Lung (tissue), 12 donors: ENCODE data around the gene MIER3. TPM values are rescaled to one million over a fixed set of nuclear protein-coding genes. Genes with fewer than 3 reads are reported as not detected.

Experiments
- ATAC-seq: fragments of 200-7000 bp; cut with Tn5 transposase; one replicate; pipeline ENCODE4 v1.9.1; 2020; ENCODE audit warnings: moderate number of reproducible peaks; ENCODE audit not compliant: insufficient read depth, low FRiP score
- DNase-seq, 3 donors: peaks; one replicate each; pipeline ENCODE4 v3.0.0-alpha.2; 2013 to 2017
- H3K27ac ChIP-seq, 2 donors: one replicate each; pipeline ENCODE4 v1.5.1; 2013; ENCODE audit warnings: mild to moderate bottlenecking in 2 of 2, moderate library complexity in 2 of 2, control low read depth in 1 of 2, inconsistent platforms in 1 of 2, low read depth in 1 of 2, low read length in 1 of 2
- H3K27me3 ChIP-seq, 3 donors: one replicate each; pipeline ENCODE4 v1.5.1; 2013; ENCODE audit warnings: low read length in 2 of 3; ENCODE audit not compliant: control insufficient read depth in 3 of 3, insufficient read depth in 3 of 3
- H3K36me3 ChIP-seq, 4 donors: one replicate each; pipeline ENCODE4 v1.5.1; 2013; ENCODE audit warnings: low read length in 4 of 4, mild to moderate bottlenecking in 1 of 4, moderate library complexity in 1 of 4; ENCODE audit not compliant: control insufficient read depth in 4 of 4, insufficient read depth in 4 of 4
- H3K4me1 ChIP-seq, 5 donors: one replicate each; pipeline ENCODE4 v1.5.1; 2013; ENCODE audit warnings: low read length in 5 of 5, mild to moderate bottlenecking in 2 of 5, moderate library complexity in 1 of 5; ENCODE audit not compliant: control insufficient read depth in 5 of 5, insufficient read depth in 5 of 5
- H3K4me3 ChIP-seq: one replicate; pipeline ENCODE4 v1.5.1; 2013; ENCODE audit warnings: mild to moderate bottlenecking, control low read depth, moderate library complexity
- H3K9ac ChIP-seq, 2 donors: one replicate each; pipeline ENCODE4 v1.5.1; 2013; ENCODE audit warnings: low read length in 2 of 2, control low read depth in 1 of 2; ENCODE audit not compliant: insufficient read depth in 1 of 2
- H3K9me3 ChIP-seq, 4 donors: one replicate each; pipeline ENCODE4 v1.5.1; 2013; ENCODE audit warnings: low read length in 3 of 4, mild to moderate bottlenecking in 1 of 4, moderate library complexity in 1 of 4; ENCODE audit not compliant: control insufficient read depth in 4 of 4, insufficient read depth in 3 of 4
- CTCF ChIP-seq: IDR thresholded peaks from 2 replicates; pipeline ENCODE4 v1.5.1; 2012; ENCODE audit warnings: mild to moderate bottlenecking; ENCODE audit errors: control extremely low read depth, extremely low read depth
- WGBS, 2 donors: extraction: QIAGEN DNeasy Blood & Tissue Kit; methylation state at CpG; one replicate each; pipeline ENCODE4 v1.1.7; 2013; 5-methylcytosine and 5-hydroxymethylcytosine counted together
- polyA plus RNA-seq, 2 donors: library from polyadenylated mRNA; stranded (reverse); fragments of 200-250 nt; gene quantifications; one replicate each; pipeline ENCODE4 v1.2.1, GENCODE V29; 2013
- total RNA-seq, 2 donors: library from RNA; depleted of rRNA in 1 of 2; stranded (reverse); fragments of >200 nt in 1 of 2; gene quantifications; one replicate each; pipeline ENCODE4 v1.2.1, GENCODE V29; 2014 to 2021
- donor health status: control.
- donor health status: control.
- donor health status: Bipolar disorder and iron deficiency.
- donor health status: healthy.
- donor health status: DM: yes; HTN: yes; CAD: no.

The MIER3 gene
- total and polyA plus RNA-seq, 4 donors = 4.9 to 26.7 (median 10.6) TPM

GRCh38 chr5:56941981-56942380 lies 9.9 kb downstream of the MIER3 start:
- peaks cover 0 to 5% (median 0%) of the 10 kb centered on the region in 5 donors for H3K4me1 ChIP-seq
- no peak overlapping the region for H3K4me3 ChIP-seq
- 33 to 53% methylated on average over 1 of the region's 1 CpG for WGBS, 2 donors
- DNase-seq = no peak
- ATAC-seq = no peak
- peaks cover 14 to 45% (median 37%) of the 10 kb centered on the region in 4 donors for H3K36me3 ChIP-seq
- H3K9me3 ChIP-seq = no peaks in the 10 kb centered on the region
- no peak overlapping the region for H3K27ac ChIP-seq
- no peaks in the 10 kb centered on the region for H3K27me3 ChIP-seq
- no peak for TF ChIP-seq CTCF
- H3K9ac ChIP-seq = no peak overlapping the region

- ATAC-seq (no peak), DNase-seq (no peak)
- 53 to 66% methylated on average over 1 of the region's 1 CpG for WGBS, 2 donors
These were observed 13.1 kb downstream of the MIER3 start for GRCh38 chr5:56938858-56939257.

GRCh38 chr5:56934325-56934724 lies 17.6 kb downstream of the MIER3 start:
- Histone ChIP-seq H3K9me3 (no peaks in the 10 kb centered on the region), H3K4me3 (no peak overlapping the region), H3K4me1 (no peaks in the 10 kb centered on the region), H3K36me3 (peaks cover 15 to 42% (median 34%) of the 10 kb centered on the region in 4 donors), H3K27me3 (no peaks in the 10 kb centered on the region), H3K27ac (no peak overlapping the region), H3K9ac (no peak overlapping the region)
- no peak for TF ChIP-seq CTCF
- 93 to 97% methylated on average over 1 of the region's 1 CpG for WGBS, 2 donors
- no peak for DNase-seq
- ATAC-seq = no peak

More at GRCh38 chr5:56938858-56939257, 13.1 kb downstream of the MIER3 start:
- Histone ChIP-seq H3K9ac (no peak overlapping the region), H3K36me3 (peaks cover 19 to 53% (median 47%) of the 10 kb centered on the region in 4 donors), H3K27ac (no peak overlapping the region), H3K4me3 (no peak overlapping the region), H3K27me3 (no peaks in the 10 kb centered on the region), H3K4me1 (peaks cover 0 to 5% (median 0%) of the 10 kb centered on the region in 5 donors), H3K9me3 (no peaks in the 10 kb centered on the region)
- TF ChIP-seq CTCF = no peak

GRCh38 chr5:56922922-56923321 lies 29.0 kb downstream of the MIER3 start:
- Histone ChIP-seq H3K4me1 (no peaks in the 10 kb centered on the region), H3K9ac (no peak overlapping the region), H3K27me3 (no peaks in the 10 kb centered on the region), H3K27ac (no peak overlapping the region), H3K4me3 (no peak overlapping the region), H3K9me3 (peaks cover 0 to 1% (median 0%) of the 10 kb centered on the region in 4 donors), H3K36me3 (peaks cover 12 to 44% (median 31%) of the 10 kb centered on the region in 4 donors)
- ATAC-seq = no peak
- no peak for DNase-seq
- 97% methylated on average over 6 of the region's 6 CpGs for WGBS, 2 donors
- no peak for TF ChIP-seq CTCF
